Measurements from ENCODE around the gene VWA2.

DNA sequence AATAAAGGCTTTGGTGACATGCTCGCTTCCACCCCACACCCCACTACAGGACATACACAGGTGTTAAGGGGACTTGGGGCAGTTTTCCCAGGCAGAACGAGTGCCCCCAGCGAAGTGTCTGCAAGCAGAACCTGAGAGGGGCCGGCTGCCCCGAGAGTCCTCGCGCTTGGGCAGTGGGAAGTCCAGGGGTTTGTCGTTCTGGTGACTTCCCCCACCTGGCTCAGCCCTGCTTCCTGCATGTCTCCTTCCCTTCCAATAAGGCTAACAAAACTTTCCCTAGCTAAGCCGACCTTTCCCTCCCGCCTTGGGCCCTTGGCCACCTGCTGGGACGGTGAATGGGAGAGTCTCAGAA, 916 bp downstream of the VWA2 start:
- TF ChIP-seq L3MBTL2 (conservative IDR thresholded peaks at IDR 0.05), result no peak
- no peak for TF ChIP-seq ELF4 (IDR thresholded peaks at IDR 0.05)
- no peak for TF ChIP-seq FOXM1 (IDR thresholded peaks at IDR 0.05; ENCODE audit: borderline replicate concordance)
- TF ChIP-seq BHLHE40 (IDR thresholded peaks at IDR 0.05; ENCODE audit: borderline replicate concordance), result no peak
- no peak for TF ChIP-seq SUZ12 (IDR thresholded peaks at IDR 0.05)
- TF ChIP-seq, protein P1, sequence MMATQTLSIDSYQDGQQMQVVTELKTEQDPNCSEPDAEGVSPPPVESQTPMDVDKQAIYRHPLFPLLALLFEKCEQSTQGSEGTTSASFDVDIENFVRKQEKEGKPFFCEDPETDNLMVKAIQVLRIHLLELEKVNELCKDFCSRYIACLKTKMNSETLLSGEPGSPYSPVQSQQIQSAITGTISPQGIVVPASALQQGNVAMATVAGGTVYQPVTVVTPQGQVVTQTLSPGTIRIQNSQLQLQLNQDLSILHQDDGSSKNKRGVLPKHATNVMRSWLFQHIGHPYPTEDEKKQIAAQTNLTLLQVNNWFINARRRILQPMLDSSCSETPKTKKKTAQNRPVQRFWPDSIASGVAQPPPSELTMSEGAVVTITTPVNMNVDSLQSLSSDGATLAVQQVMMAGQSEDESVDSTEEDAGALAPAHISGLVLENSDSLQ (IDR thresholded peaks at IDR 0.05), result no peak
- TF ChIP-seq SP1 (IDR thresholded peaks at IDR 0.05), result no peak
- TF ChIP-seq TARDBP (IDR thresholded peaks at IDR 0.05), result no peak
- no peak for TF ChIP-seq FOXA1 (IDR thresholded peaks at IDR 0.05)
- no peak for TF ChIP-seq ZNF384 (IDR thresholded peaks at IDR 0.05)

All from HEK293T (cell line).